PC-9 (cell line): ENCODE data around the gene CD22.

ENCODE experiments used
- CTCF ChIP-seq: fragments of 200-600 bp; sonication (generic); conservative IDR thresholded peaks from 2 replicates; pipeline ENCODE4 v1.6.1; 2017; ENCODE audit warnings: mixed run types, antibody characterized with exemption, mild to moderate bottlenecking, moderate library complexity
- EZH2 ChIP-seq: fragments of 200-600 bp; sonication (generic); IDR thresholded peaks from 2 replicates; pipeline ENCODE4 v1.8.0; 2017; ENCODE audit warnings: antibody characterized with exemption, low read depth

- TF ChIP-seq CTCF (no peak), EZH2 (no peak)
Measured at GRCh38 chr19:35309481-35310279, 19.3 kb upstream of the CD22 start.
